Neuronal stem cell (in vitro differentiated cells): ENCODE measurements around the gene VRK1.

Source experiments
- DNase-seq: peaks from one replicate; pipeline ENCODE4 v3.0.0-alpha.2; 2013; ENCODE audit warnings: low spot score
- H2AFZ ChIP-seq: one replicate; pipeline ENCODE4 v1.6.1; 2013; ENCODE audit warnings: mild to moderate bottlenecking, low read length, inconsistent platforms
- H2AK5ac ChIP-seq: 2 replicates; pipeline ENCODE4 v1.6.1; 2013; ENCODE audit warnings: low read depth, mild to moderate bottlenecking, inconsistent platforms, low read length, moderate library complexity, mixed read lengths
- H2BK120ac ChIP-seq: 2 replicates; pipeline ENCODE4 v1.6.1; 2013; ENCODE audit warnings: low read depth, mild to moderate bottlenecking, inconsistent platforms, low read length, moderate library complexity, mixed read lengths
- H2BK12ac ChIP-seq: one replicate; pipeline ENCODE4 v1.6.1; 2013; ENCODE audit warnings: low read length, inconsistent platforms
- H2BK15ac ChIP-seq: 2 replicates; pipeline ENCODE4 v1.6.1; 2013; ENCODE audit warnings: mild to moderate bottlenecking, low read length, inconsistent platforms, mixed read lengths
- H2BK5ac ChIP-seq: one replicate; pipeline ENCODE4 v1.6.1; 2013; ENCODE audit warnings: inconsistent platforms, mild to moderate bottlenecking, low read length, moderate library complexity
- H3K14ac ChIP-seq: one replicate; pipeline ENCODE4 v1.6.1; 2013; ENCODE audit warnings: low read length, inconsistent platforms
- H3K18ac ChIP-seq: 2 replicates; pipeline ENCODE4 v1.6.1; 2013; ENCODE audit warnings: low read length, inconsistent platforms
- H3K23ac ChIP-seq: 2 replicates; pipeline ENCODE4 v1.6.1; 2013; ENCODE audit warnings: low read depth, mild to moderate bottlenecking, mixed read lengths, low read length, inconsistent platforms; ENCODE audit not compliant: poor library complexity
- H3K27ac ChIP-seq: replicated peaks from 3 replicates; pipeline ENCODE4 v1.5.1; 2013; ENCODE audit warnings: low read length, inconsistent platforms
- H3K27me3 ChIP-seq, 3 experiments: 2 replicates each; pipeline ENCODE4 v1.6.1; 2013; ENCODE audit warnings: low read length in 3 of 3, mild to moderate bottlenecking in 2 of 3, inconsistent platforms in 1 of 3, low read depth in 1 of 3, mixed read lengths in 1 of 3, moderate library complexity in 1 of 3; ENCODE audit not compliant: control insufficient read depth in 3 of 3, insufficient read depth in 3 of 3
- H3K36me3 ChIP-seq, 2 donors: replicated peaks in 1 of 2; 2 replicates each; pipeline ENCODE4 v1.6.1; 2013; ENCODE audit warnings: low read length in 2 of 2; ENCODE audit not compliant: control insufficient read depth in 2 of 2, insufficient read depth in 2 of 2
- H3K4ac ChIP-seq: 2 replicates; pipeline ENCODE4 v1.6.1; 2013; ENCODE audit warnings: inconsistent platforms, mild to moderate bottlenecking, low read length, moderate library complexity
- H3K4me1 ChIP-seq, 2 donors: 1 replicate in 1 of 2; 2 replicates in 1 of 2; pipeline ENCODE4 v1.6.1; 2013; ENCODE audit warnings: low read length in 2 of 2, low read depth in 1 of 2; ENCODE audit not compliant: control insufficient read depth in 2 of 2, insufficient read depth in 1 of 2
- H3K4me2 ChIP-seq: one replicate; pipeline ENCODE4 v1.6.1; 2013; ENCODE audit warnings: mild to moderate bottlenecking, low read length, inconsistent platforms; ENCODE audit not compliant: insufficient read depth, poor library complexity, severe bottlenecking
- H3K4me3 ChIP-seq, 2 donors: 2 replicates each; pipeline ENCODE4 v1.5.1; 2013; ENCODE audit warnings: low read length in 2 of 2, mild to moderate bottlenecking in 2 of 2, inconsistent platforms in 1 of 2, moderate library complexity in 1 of 2
- H3K79me1 ChIP-seq: one replicate; pipeline ENCODE4 v1.6.1; 2013; ENCODE audit warnings: low read depth, mild to moderate bottlenecking, inconsistent platforms, low read length, moderate library complexity
- H3K9ac ChIP-seq: one replicate; pipeline ENCODE4 v1.6.1; 2013; ENCODE audit warnings: mild to moderate bottlenecking, low read depth, low read length, inconsistent platforms; ENCODE audit not compliant: poor library complexity
- H3K9me3 ChIP-seq, 2 donors: replicated peaks in 1 of 2; 2 replicates each; pipeline versions ENCODE3 to v1.6.1; 2013; ENCODE audit warnings: low read length in 2 of 2, mild to moderate bottlenecking in 2 of 2, inconsistent platforms in 1 of 2, low read depth in 1 of 2, mixed read lengths in 1 of 2, moderate library complexity in 1 of 2; ENCODE audit not compliant: control insufficient read depth in 2 of 2, insufficient read depth in 1 of 2
- H4K8ac ChIP-seq: one replicate; pipeline ENCODE4 v1.6.1; 2013; ENCODE audit warnings: low read depth, mild to moderate bottlenecking, inconsistent platforms, low read length, moderate library complexity
- H4K91ac ChIP-seq: one replicate; pipeline ENCODE4 v1.6.1; 2013; ENCODE audit warnings: low read length, low read depth, mild to moderate bottlenecking, inconsistent platforms; ENCODE audit not compliant: poor library complexity
- whole genome bisulfite sequencing, 2 donors: extraction: QIAGEN DNeasy Blood & Tissue Kit; methylation state at CpG; one replicate each; pipeline ENCODE4 v1.1.7; 2013; ENCODE audit warnings: missing lambda C conversion rate in 2 of 2, mixed read lengths in 1 of 2; ENCODE audit not compliant: insufficient read length in 2 of 2, insufficient replicate concordance in 1 of 2; ENCODE audit errors: extremely low coverage in 2 of 2; 5-methylcytosine and 5-hydroxymethylcytosine counted together

The VRK1 gene

DNA sequence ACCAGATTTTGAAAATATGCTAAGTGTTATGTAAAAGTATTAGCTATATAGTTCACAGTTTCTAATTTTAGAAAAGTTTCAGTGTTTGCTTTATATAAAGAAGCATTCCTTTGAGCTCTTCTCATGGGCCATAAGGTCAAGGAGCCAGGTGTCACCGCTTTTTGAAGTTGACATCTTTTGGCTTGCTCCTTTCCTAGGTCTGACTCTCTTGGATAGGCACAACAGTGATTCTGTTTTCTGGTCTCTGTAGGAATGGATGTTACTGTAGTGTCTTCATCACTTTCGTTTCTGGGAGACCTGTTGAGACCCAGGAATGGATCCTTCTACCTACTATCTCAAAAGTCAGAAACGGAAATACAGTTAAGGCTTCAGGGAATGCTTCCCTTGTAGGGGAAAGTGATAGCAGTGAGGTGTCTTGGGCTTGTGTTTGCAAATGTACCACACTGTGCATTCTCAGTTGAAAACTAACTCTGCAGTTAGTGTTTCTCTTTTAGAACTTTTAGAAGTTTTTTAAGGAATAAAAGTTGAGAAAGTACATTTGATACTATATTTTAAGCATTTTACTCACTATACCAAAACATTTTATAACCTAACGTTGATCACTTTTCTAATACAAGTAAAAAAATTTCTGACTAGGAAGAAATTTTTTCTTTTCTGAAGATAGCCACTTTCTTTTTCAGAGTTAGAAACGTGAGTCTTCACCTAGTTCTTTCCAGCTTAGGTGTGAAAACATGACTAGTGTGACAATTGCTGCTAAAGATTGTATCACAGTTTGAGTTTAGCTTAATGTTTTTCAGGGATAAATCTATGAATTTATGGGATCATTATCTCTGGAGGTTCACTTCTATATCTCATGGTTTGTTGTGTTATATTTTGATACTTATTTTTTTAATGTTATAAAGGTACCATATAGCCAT is 20.8 kb downstream of the VRK1 start:
- Histone ChIP-seq H3K9ac (no peak overlapping the region), H3K14ac (no peak overlapping the region), H3K18ac (no peak overlapping the region), H3K23ac (no peak overlapping the region), H2BK5ac (no peak overlapping the region), H3K27ac (no peak overlapping the region), H3K79me1 (peaks cover 7% of the 10 kb centered on the region), H3K9me3 (peaks cover 0 to 6% of the 10 kb centered on the region in 2 donors), H3K27me3 (no peaks in the 10 kb centered on the region), H3K4me2 (no peak overlapping the region), H2BK15ac (no peak overlapping the region), H3K4me1 (peaks cover 0 to 3% of the 10 kb centered on the region in 2 donors), H3K4me3 (no peak overlapping the region), H2AK5ac (no peak overlapping the region), H4K91ac (no peak overlapping the region), H2BK12ac (no peak overlapping the region), H4K8ac (no peak overlapping the region), H2AFZ (no peak overlapping the region), H3K36me3 (peaks cover 0 to under 1% of the 10 kb centered on the region in 2 donors), H2BK120ac (no peak overlapping the region), H3K4ac (no peak overlapping the region)
- no peak for DNase-seq
- no CpG with 5 or more reads among the region's 5 CpGs for WGBS, 2 donors

DNA sequence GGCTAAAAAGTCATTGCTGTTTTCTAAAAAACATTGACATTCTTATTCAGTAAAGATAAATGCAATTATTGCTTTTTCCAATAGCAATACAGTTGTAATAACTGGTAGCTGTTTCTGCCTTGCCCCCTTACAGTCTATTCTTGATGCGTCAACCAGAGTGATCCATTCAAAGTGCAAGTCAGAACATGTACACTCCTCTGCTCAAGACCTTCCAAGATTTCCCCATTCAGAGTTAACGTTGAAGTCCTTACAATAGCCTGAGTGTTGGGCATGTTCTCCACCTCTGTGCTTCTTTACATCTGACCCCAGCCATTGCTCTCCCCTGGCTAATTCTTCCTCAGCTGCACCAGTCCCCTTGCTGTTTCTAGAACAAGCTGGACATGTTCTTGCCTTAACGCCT is 24.3 kb downstream of the VRK1 start:
- no peak overlapping the region for H3K4me2 ChIP-seq
- no CpG with 5 or more reads among the region's 3 CpGs for WGBS, 2 donors
- H2BK5ac ChIP-seq: no peak overlapping the region
- H2BK120ac ChIP-seq: no peak overlapping the region
- no peak overlapping the region for H3K9ac ChIP-seq
- no peak overlapping the region for H3K4ac ChIP-seq
- H3K4me1 ChIP-seq: peaks cover 0 to 3% of the 10 kb centered on the region in 2 donors
- H2BK12ac ChIP-seq: no peak overlapping the region
- H4K8ac ChIP-seq: no peak overlapping the region
- H2AK5ac ChIP-seq: no peak overlapping the region
- peaks cover 7% of the 10 kb centered on the region for H3K79me1 ChIP-seq
- no peak overlapping the region for H3K18ac ChIP-seq
- H3K36me3 ChIP-seq: peaks cover 0 to 3% of the 10 kb centered on the region in 2 donors
- no peak for DNase-seq
- H3K9me3 ChIP-seq: peaks cover 0 to 6% of the 10 kb centered on the region in 2 donors
- H3K23ac ChIP-seq: no peak overlapping the region
- no peak overlapping the region for H3K4me3 ChIP-seq
- H3K27me3 ChIP-seq: no peaks in the 10 kb centered on the region
- H4K91ac ChIP-seq: no peak overlapping the region
- no peak overlapping the region for H2BK15ac ChIP-seq
- no peak overlapping the region for H3K14ac ChIP-seq
- H3K27ac ChIP-seq: no peak overlapping the region
- H2AFZ ChIP-seq: no peak overlapping the region

DNA sequence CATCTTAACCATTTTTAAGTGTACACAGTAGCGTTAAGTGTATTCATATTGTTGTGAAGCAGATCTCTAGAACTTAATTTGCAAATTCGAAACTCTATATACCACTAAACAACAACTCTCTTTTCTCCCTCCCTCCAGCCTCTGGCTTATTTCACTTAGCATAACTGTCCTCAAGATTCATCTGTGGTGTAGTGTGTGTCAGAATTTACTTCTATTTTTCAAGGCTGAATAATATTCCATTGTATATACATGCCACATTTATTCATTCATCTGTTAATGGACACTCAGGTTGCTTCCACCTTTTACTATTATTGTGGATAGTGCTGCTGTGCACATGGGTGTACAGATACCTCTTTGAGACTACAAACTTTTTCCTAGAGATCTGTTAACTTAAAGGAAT is 26.5 kb downstream of the VRK1 start:
- Histone ChIP-seq H4K91ac (no peak overlapping the region), H3K14ac (no peak overlapping the region), H2BK120ac (no peak overlapping the region), H3K18ac (no peak overlapping the region), H3K9me3 (peaks cover 0 to 12% of the 10 kb centered on the region in 2 donors), H2AK5ac (no peak overlapping the region), H2BK15ac (no peak overlapping the region), H2AFZ (no peak overlapping the region), H3K4me3 (no peak overlapping the region), H3K36me3 (peaks cover 0 to 11% of the 10 kb centered on the region in 2 donors), H3K79me1 (peaks cover 7% of the 10 kb centered on the region), H3K27ac (no peak overlapping the region), H2BK12ac (no peak overlapping the region), H3K9ac (no peak overlapping the region), H3K4me1 (peaks cover 0 to 5% of the 10 kb centered on the region in 2 donors), H3K23ac (no peak overlapping the region), H4K8ac (no peak overlapping the region), H3K4me2 (no peak overlapping the region), H2BK5ac (no peak overlapping the region), H3K4ac (no peak overlapping the region), H3K27me3 (no peaks in the 10 kb centered on the region)
- WGBS, 2 donors: no CpG with 5 or more reads among the region's 2 CpGs
- DNase-seq: no peak

DNA sequence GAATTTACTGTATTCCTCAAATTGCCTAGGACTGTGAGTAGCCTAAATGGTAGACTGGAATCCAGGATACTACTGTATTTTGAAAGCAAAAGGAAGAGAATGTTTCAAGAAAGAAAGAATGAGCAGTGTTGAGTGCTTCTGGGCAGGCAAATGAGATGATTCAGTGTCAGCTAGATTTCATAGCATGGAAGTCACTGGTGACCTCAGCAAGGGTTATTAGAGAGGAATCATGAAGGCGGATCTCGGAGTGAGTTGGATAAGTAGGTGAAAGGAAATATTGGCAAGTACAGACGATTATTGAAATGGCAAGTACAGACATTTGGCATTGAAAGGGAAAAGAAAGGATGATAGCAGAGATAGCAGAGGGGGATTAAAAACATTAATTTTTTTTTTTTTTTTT is 27.1 kb downstream of the VRK1 start:
- H2AFZ ChIP-seq: no peak overlapping the region
- no peak overlapping the region for H3K4me3 ChIP-seq
- no peak overlapping the region for H3K27ac ChIP-seq
- no peak for DNase-seq
- H4K91ac ChIP-seq: no peak overlapping the region
- no peaks in the 10 kb centered on the region for H3K27me3 ChIP-seq
- H2BK120ac ChIP-seq: no peak overlapping the region
- no peak overlapping the region for H3K23ac ChIP-seq
- H3K4me1 ChIP-seq: peaks cover 0 to 5% of the 10 kb centered on the region in 2 donors
- H4K8ac ChIP-seq: no peak overlapping the region
- no peak overlapping the region for H3K9ac ChIP-seq
- H2BK12ac ChIP-seq: no peak overlapping the region
- H2BK5ac ChIP-seq: no peak overlapping the region
- peaks cover 0 to 17% of the 10 kb centered on the region in 2 donors for H3K9me3 ChIP-seq
- H3K4ac ChIP-seq: no peak overlapping the region
- H3K36me3 ChIP-seq: peaks cover 0 to 11% of the 10 kb centered on the region in 2 donors
- H3K79me1 ChIP-seq: peaks cover 7% of the 10 kb centered on the region
- no peak overlapping the region for H2BK15ac ChIP-seq
- no peak overlapping the region for H3K18ac ChIP-seq
- no peak overlapping the region for H3K14ac ChIP-seq
- no peak overlapping the region for H3K4me2 ChIP-seq
- no peak overlapping the region for H2AK5ac ChIP-seq
- no CpG with 5 or more reads among the region's 3 CpGs for WGBS, 2 donors
